ENCODE data around the gene CLOCK.
A peak's percentile ranks its signal among the peaks of the same experiment; 100 is the strongest.

Gene CLOCK

DNA sequence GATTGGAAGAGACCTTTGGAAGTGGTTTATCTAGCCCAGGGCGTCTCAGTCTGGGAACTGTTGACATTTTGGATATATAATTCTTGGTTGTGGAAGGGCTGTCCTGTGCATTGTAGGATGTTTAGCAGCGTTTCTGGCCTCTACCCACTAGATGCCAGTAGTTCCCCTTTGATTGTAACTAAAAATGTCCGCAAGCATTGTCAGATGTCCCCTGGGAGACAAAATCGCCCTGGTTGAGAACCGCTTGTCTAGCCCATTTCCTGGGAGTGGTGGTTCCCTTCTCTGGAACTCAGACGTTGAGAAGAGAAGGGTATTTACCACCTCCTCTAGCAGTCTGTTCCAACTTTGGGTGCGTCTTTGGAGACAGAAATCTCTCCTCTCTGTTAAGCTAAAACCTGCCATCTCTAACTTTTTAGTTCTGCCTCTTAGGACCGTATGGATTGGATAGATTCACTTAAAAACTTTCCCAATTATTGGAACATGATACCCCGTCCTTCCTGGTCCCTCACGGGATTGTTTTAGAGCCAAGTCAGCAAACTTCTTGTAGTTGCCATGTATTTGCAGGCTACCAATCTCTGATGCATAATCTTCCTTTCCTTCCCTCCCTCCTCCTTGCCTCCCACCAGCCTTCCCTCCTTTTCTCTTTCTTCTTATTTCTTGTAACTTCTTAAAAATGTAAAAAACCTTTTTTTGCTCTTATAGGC lies 137.1 kb downstream of the CLOCK start:
- TF ChIP-seq, protein P1, sequence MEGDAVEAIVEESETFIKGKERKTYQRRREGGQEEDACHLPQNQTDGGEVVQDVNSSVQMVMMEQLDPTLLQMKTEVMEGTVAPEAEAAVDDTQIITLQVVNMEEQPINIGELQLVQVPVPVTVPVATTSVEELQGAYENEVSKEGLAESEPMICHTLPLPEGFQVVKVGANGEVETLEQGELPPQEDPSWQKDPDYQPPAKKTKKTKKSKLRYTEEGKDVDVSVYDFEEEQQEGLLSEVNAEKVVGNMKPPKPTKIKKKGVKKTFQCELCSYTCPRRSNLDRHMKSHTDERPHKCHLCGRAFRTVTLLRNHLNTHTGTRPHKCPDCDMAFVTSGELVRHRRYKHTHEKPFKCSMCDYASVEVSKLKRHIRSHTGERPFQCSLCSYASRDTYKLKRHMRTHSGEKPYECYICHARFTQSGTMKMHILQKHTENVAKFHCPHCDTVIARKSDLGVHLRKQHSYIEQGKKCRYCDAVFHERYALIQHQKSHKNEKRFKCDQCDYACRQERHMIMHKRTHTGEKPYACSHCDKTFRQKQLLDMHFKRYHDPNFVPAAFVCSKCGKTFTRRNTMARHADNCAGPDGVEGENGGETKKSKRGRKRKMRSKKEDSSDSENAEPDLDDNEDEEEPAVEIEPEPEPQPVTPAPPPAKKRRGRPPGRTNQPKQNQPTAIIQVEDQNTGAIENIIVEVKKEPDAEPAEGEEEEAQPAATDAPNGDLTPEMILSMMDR (IDR thresholded peaks at IDR 0.05; ENCODE audit: low read depth, low read length): peak; percentile 45
- in situ Hi-C loops (cut with HindIII; ENCODE audit: low sequenced_read_pairs): no loop called here
- DNase-seq (ENCODE audit: low read depth, low spot score): peak; percentile 40
- no peak overlapping the region for H3K4me3 ChIP-seq (ENCODE audit: low read depth, low read length)

DNA sequence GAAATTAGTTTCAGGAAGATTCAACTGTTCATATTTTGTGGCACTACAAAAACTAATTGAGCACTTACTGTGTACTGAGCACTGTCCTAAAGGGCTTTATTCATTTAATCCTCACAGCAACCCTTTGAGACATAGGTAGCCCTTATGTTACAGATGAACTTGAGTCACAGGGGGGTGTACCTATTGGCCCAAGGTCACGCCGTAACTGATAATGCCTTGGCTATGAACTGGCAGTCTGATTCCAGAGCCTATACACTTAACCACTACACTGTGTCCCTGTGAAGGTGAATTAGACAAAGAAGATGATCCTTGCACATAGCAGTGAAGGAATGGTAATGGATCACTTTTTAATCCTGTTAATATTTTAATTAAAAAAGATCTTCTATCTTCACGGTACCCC lies 138.9 kb downstream of the CLOCK start:
- DNase-seq (ENCODE audit: low read depth, low spot score): no peak
- H3K4me3 ChIP-seq (ENCODE audit: low read depth, low read length): no peak overlapping the region
- TF ChIP-seq, protein P1 (IDR thresholded peaks at IDR 0.05; ENCODE audit: low read depth, low read length): no peak
- in situ Hi-C loops (cut with HindIII; ENCODE audit: low sequenced_read_pairs): no loop called here

DNA sequence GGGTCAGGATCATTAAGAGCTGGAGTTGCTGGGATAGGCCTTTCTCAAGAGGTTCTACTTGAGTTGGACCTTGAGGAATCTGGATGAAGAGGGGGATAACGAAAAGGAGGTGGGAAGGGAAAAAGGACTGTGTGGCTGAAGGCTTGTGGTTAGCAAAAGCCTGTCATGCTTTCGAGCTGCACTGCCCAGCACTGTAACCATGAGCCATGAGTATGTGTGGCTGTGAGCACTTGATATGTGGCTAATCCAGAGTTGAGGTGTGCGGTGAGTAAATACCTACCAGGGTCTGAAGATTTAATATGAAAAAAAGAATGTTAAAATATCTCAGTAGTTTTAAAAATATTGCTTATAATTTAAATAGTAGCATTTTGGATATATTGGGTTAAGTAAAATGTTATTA lies 139.6 kb downstream of the CLOCK start:
- H3K4me3 ChIP-seq (ENCODE audit: low read depth, low read length): no peak overlapping the region
- TF ChIP-seq, protein P1 (IDR thresholded peaks at IDR 0.05; ENCODE audit: low read depth, low read length): no peak
- in situ Hi-C loops (cut with HindIII; ENCODE audit: low sequenced_read_pairs): no loop called here
- DNase-seq (ENCODE audit: low read depth, low spot score): no peak

DNA sequence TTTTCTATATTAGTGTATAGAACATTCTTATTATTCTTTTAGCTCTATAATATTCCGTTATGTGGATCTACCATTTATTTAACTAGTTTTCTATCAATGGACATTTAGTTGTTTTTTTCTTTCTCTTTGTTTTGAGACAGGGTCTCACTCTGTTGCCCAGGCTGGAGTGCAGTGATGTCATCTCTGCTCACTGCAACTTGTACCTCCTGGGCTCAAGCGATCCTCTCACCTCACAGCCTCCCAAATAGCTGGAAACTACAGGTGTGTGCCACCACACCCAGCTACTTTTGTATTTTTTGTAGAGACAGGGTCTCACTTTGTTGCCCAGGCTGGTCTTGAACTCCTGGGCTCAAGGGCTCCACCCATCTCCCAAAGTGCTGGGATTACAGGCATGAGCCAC lies 140.2 kb downstream of the CLOCK start:
- TF ChIP-seq, protein P1 (IDR thresholded peaks at IDR 0.05; ENCODE audit: low read depth, low read length): no peak
- no peak overlapping the region for H3K4me3 ChIP-seq (ENCODE audit: low read depth, low read length)
- in situ Hi-C loops (cut with HindIII; ENCODE audit: low sequenced_read_pairs): no loop called here
- no peak for DNase-seq (ENCODE audit: low read depth, low spot score)

DNA sequence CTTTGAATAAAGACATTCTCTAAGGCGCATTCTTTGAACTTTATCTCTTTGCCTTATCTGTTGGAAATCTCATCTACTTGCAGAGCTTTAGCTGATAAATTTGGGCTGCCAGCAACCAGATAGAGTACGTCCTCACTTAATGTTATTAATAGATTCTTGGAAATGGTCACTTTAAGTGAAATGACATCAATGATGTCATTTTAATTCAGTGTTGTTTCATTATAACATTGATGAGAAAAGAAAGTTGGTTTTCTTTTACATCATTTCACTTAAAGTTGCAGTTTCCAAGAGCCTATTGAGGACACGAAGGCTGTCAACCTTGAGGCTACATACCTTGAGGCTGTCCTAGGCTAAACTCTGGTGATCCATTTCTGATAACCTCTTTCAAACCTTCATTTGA lies 141.6 kb downstream of the CLOCK start:
- H3K4me3 ChIP-seq (ENCODE audit: low read depth, low read length): no peak overlapping the region
- no peak for DNase-seq (ENCODE audit: low read depth, low spot score)
- TF ChIP-seq, protein P1 (IDR thresholded peaks at IDR 0.05; ENCODE audit: low read depth, low read length): no peak
- in situ Hi-C loops (cut with HindIII; ENCODE audit: low sequenced_read_pairs): no loop called here

DNA sequence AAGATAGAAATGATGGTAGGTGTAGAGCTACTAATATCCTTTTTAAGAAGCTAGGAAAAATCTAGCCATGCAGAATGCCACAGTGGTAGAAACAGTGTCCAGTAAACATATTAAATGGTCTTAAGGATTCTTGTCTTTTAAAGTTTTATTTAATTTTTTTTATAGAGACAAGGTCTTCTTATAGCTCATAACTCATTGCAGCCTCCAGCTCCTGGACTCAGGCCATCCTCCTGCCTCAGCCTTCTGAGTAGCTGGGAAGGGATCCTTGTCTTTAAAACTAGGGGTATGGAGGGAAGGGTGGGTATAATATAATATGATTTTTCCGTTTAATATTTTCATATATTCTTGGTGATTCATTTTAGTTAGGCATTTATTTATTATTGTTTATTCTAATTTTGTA lies 147.1 kb downstream of the CLOCK start:
- H3K4me3 ChIP-seq (ENCODE audit: low read depth, low read length): no peak overlapping the region

More for the DNA sequence above, 147.1 kb downstream of the CLOCK start:
- TF ChIP-seq, protein P1 (IDR thresholded peaks at IDR 0.05; ENCODE audit: low read depth, low read length): no peak
- no peak for DNase-seq (ENCODE audit: low read depth, low spot score)
- in situ Hi-C loops (cut with HindIII; ENCODE audit: low sequenced_read_pairs): no loop called here

All from astrocyte of the spinal cord (primary cell).